ENCODE measurements around the gene SOX2.

SOX2 gene

DNA sequence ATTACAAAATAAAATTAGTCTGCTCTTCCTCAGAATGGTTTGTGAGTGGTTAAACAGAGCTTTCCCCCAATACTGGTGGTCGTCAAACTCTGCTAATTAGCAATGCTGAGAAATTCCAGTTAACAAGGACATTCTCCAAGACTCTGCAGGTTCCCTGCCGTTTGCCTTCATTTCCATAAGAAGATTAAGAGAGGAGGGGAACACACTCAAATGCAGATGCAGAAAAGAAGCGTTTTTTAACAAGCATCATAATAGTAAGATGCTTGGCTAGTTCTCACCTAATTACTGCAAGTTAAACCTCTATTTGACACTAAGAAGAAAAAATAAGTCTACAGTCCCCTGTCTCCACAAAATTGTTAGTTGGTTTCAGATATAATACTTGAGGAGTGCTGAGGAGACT is 3.7 kb upstream of the SOX2 start:
- H3K4me1 ChIP-seq (ENCODE audit: low read length): peaks cover 3% of the 10 kb centered on the region
- H3K79me2 ChIP-seq (ENCODE audit: low read length): no peaks in the 10 kb centered on the region
- no peak overlapping the region for H3K27ac ChIP-seq (ENCODE audit: low read length)
- H2AFZ ChIP-seq (ENCODE audit: low read depth, low read length): no peak overlapping the region
- H3K9ac ChIP-seq (ENCODE audit: low read length): no peak overlapping the region
- no peak overlapping the region for H3K4me2 ChIP-seq (ENCODE audit: low read length)
- no peak overlapping the region for H3K4me3 ChIP-seq (ENCODE audit: low read length)
- peaks cover 4% of the 10 kb centered on the region; the same call in 1 of the 2 replicates for H3K27me3 ChIP-seq (ENCODE audit: low read depth, low read length)
- TF ChIP-seq, protein P1, sequence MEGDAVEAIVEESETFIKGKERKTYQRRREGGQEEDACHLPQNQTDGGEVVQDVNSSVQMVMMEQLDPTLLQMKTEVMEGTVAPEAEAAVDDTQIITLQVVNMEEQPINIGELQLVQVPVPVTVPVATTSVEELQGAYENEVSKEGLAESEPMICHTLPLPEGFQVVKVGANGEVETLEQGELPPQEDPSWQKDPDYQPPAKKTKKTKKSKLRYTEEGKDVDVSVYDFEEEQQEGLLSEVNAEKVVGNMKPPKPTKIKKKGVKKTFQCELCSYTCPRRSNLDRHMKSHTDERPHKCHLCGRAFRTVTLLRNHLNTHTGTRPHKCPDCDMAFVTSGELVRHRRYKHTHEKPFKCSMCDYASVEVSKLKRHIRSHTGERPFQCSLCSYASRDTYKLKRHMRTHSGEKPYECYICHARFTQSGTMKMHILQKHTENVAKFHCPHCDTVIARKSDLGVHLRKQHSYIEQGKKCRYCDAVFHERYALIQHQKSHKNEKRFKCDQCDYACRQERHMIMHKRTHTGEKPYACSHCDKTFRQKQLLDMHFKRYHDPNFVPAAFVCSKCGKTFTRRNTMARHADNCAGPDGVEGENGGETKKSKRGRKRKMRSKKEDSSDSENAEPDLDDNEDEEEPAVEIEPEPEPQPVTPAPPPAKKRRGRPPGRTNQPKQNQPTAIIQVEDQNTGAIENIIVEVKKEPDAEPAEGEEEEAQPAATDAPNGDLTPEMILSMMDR (IDR thresholded peaks at IDR 0.05; ENCODE audit: low read depth, low read length): no peak
- TF ChIP-seq EZH2phosphoT487 (IDR thresholded peaks at IDR 0.05; ENCODE audit: low read depth): no peak
- H3K9me3 ChIP-seq (ENCODE audit: insufficient read depth, low read length): no peaks in the 10 kb centered on the region
- H4K20me1 ChIP-seq (ENCODE audit: insufficient read depth, low read length): no peaks in the 10 kb centered on the region
- H3K36me3 ChIP-seq (replicated peaks; ENCODE audit: low read depth, low read length): no peaks in the 10 kb centered on the region

DNA sequence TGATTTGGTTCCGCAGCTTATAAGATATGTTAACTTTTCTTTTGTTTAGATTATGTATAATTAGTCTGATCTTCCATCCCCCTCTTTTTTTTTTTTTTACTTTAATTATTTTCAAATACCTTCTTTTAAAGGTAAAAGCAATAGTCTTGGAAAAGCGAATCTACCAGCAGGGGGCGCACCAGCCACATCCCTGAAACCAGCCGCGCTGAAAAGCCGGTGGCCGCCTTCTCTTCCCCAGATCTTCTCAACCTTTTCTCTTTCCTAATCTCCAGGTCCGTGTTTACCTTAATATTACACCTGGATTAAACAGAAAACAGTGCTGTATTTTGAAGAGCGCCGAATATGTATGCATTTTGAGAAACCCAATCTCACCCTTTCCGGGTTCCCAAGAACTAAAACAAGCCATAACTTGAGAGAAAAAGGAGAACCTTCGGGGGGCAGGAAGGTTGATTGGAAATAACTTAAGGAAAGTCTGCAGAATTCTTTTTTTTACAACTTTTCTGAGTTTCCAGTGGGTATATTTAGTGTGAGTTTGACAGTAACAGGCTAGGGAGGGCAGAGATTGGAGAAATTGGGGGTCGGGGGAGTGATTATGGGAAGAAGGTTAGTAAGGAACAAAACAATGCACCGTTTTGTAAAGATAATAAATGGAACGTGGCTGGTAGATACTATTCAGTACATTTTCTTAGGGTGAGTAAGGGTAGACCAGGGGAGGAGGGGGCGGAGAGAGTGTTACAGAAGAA is 2.0 kb upstream of the SOX2 start:
- H2AFZ ChIP-seq (ENCODE audit: low read depth, low read length): peak overlapping the region; percentile 54
- peaks cover 4% of the 10 kb centered on the region; the same call in 1 of the 2 replicates for H3K27me3 ChIP-seq (ENCODE audit: low read depth, low read length)
- no peaks in the 10 kb centered on the region for H3K79me2 ChIP-seq (ENCODE audit: low read length)
- H3K27ac ChIP-seq (ENCODE audit: low read length): no peak overlapping the region
- H3K4me1 ChIP-seq (ENCODE audit: low read length): peaks cover 9% of the 10 kb centered on the region
- H4K20me1 ChIP-seq (ENCODE audit: insufficient read depth, low read length): no peaks in the 10 kb centered on the region
- H3K9ac ChIP-seq (ENCODE audit: low read length): peak overlapping the region; percentile 35
- no peak for TF ChIP-seq EZH2phosphoT487 (IDR thresholded peaks at IDR 0.05; ENCODE audit: low read depth)
- TF ChIP-seq, protein P1 (IDR thresholded peaks at IDR 0.05; ENCODE audit: low read depth, low read length): peak; percentile 74
- peak overlapping the region; percentile 69 for H3K4me3 ChIP-seq (ENCODE audit: low read length)
- H3K36me3 ChIP-seq (replicated peaks; ENCODE audit: low read depth, low read length): no peaks in the 10 kb centered on the region
- peak overlapping the region; percentile 72 for H3K4me2 ChIP-seq (ENCODE audit: low read length)
- H3K9me3 ChIP-seq (ENCODE audit: insufficient read depth, low read length): no peaks in the 10 kb centered on the region

DNA sequence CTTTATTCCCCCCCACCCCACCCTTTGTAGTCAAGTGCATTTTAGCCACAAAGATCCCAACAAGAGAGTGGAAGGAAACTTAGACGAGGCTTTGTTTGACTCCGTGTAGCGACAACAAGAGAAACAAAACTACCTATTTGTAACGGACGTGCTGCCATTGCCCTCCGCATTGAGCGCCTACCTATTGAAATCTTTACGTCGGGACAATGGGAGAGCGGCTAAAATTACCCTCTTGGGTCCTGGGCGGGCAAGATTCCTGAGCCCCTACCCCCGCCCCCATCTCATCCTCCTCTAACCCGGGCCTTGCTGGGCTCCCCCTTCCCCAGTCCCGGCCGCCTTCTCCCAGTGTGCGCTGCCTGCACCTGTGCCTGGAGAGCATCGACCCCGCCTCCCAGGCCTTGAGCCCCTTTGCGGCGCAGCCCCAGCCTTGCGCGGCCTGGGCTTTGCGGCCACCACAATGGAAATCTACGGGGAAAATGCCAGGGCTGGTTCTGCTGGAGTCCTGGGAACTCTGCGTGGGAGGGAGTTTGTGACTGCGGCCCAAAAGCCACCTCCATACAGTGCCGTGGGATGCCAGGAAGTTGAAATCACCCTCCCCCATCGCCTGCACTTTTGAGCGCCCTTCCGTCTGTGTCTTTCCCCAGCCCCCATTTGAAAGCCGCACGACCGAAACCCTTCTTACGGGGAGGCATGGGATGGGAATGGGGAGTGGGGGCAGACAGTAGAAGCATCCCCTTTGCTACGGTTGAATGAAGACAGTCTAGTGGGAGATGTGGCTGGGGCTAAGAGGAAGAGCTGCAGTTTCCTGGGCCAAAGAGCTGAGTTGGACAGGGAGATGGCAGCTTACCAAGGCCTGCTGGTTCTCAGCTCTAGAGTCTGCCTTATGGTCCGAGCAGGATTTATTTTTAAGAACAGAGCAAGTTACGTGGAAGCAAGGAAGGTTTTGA is 1.1 kb upstream of the SOX2 start:
- H3K9ac ChIP-seq (ENCODE audit: low read length): no peak overlapping the region
- H3K27ac ChIP-seq (ENCODE audit: low read length): no peak overlapping the region

More for the DNA sequence above, 1.1 kb upstream of the SOX2 start:
- H4K20me1 ChIP-seq (ENCODE audit: insufficient read depth, low read length): no peaks in the 10 kb centered on the region
- H3K36me3 ChIP-seq (replicated peaks; ENCODE audit: low read depth, low read length): no peaks in the 10 kb centered on the region
- peaks cover 4% of the 10 kb centered on the region; the same call in 1 of the 2 replicates for H3K27me3 ChIP-seq (ENCODE audit: low read depth, low read length)
- no peak overlapping the region; the same call in 1 of the 2 replicates for H2AFZ ChIP-seq (ENCODE audit: low read depth, low read length)
- no peaks in the 10 kb centered on the region for H3K9me3 ChIP-seq (ENCODE audit: insufficient read depth, low read length)
- H3K4me3 ChIP-seq (ENCODE audit: low read length): peak overlapping the region; percentile 57
- H3K4me1 ChIP-seq (ENCODE audit: low read length): peaks cover 11% of the 10 kb centered on the region
- H3K79me2 ChIP-seq (ENCODE audit: low read length): no peaks in the 10 kb centered on the region
- H3K4me2 ChIP-seq (ENCODE audit: low read length): peak overlapping the region; percentile 47
- TF ChIP-seq EZH2phosphoT487 (IDR thresholded peaks at IDR 0.05; ENCODE audit: low read depth): no peak
- TF ChIP-seq, protein P1 (IDR thresholded peaks at IDR 0.05; ENCODE audit: low read depth, low read length): no peak

Measured in OCI-LY3 (cell line).